ENCODE results near the gene SERBP1.
"Not testable (repeated sequence)": the region's sequence is repeated elsewhere in the genome, so short reads cannot be mapped to it uniquely, and the experiment has no call there.

Gene SERBP1

GRCh38 chr1:67460676-67461500 lies 30.7 kb upstream of the SERBP1 start:
- H3K27ac ChIP-seq (ENCODE audit: low read depth, low read length) = no peak overlapping the region
- no peaks in the 10 kb centered on the region for H3K4me1 ChIP-seq (ENCODE audit: insufficient read depth, low read length)
- H3K9me3 ChIP-seq (ENCODE audit: low read length) = no peaks in the 10 kb centered on the region
- H3K27me3 ChIP-seq (ENCODE audit: control insufficient read depth in 1 of 2, insufficient read depth in 2 of 2, low read length in 2 of 2) = no peaks in the 10 kb centered on the region
- no peak overlapping the region for H3K9ac ChIP-seq (ENCODE audit: low read length)
- H3K4me3 ChIP-seq (ENCODE audit: low read depth in 1 of 2, low read length in 2 of 2) = no peak overlapping the region
- H3K36me3 ChIP-seq (ENCODE audit: insufficient read depth, low read length) = no peaks in the 10 kb centered on the region

GRCh38 chr1:67459068-67459467 lies 28.9 kb upstream of the SERBP1 start:
- Histone ChIP-seq H3K36me3 (ENCODE audit: insufficient read depth, low read length) (no peaks in the 10 kb centered on the region), H3K4me3 (ENCODE audit: low read depth in 1 of 2, low read length in 2 of 2) (no peak overlapping the region), H3K27me3 (ENCODE audit: control insufficient read depth in 1 of 2, insufficient read depth in 2 of 2, low read length in 2 of 2) (no peaks in the 10 kb centered on the region), H3K9me3 (ENCODE audit: low read length) (no peaks in the 10 kb centered on the region), H3K4me1 (ENCODE audit: insufficient read depth, low read length) (no peaks in the 10 kb centered on the region), H3K27ac (ENCODE audit: low read depth, low read length) (no peak overlapping the region), H3K9ac (ENCODE audit: low read length) (no peak overlapping the region)

DNA sequence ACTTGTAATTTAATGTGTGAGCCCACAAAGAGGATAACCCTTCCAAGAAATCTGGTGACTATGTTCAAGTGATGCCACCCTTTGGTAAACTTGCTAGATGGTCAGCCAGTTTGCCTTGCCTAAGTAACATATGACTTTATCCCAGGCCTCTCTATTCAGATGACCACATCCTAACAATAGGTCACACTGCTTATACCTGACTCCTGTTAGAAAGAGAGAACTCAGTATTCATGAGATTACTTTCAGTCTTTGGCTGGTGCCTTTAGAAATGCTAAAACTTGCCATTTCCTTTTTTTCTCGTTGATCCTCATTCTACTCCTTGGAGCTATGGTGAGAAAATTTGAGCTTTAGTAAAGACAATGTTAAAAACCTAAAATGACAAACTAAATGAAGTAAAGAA lies 28.5 kb upstream of the SERBP1 start:
- Histone ChIP-seq H3K9me3 (ENCODE audit: low read length) (no peaks in the 10 kb centered on the region), H3K4me3 (ENCODE audit: low read depth in 1 of 2, low read length in 2 of 2) (no peak overlapping the region), H3K4me1 (ENCODE audit: insufficient read depth, low read length) (no peaks in the 10 kb centered on the region), H3K9ac (ENCODE audit: low read length) (no peak overlapping the region), H3K27ac (ENCODE audit: low read depth, low read length) (no peak overlapping the region), H3K27me3 (ENCODE audit: control insufficient read depth in 1 of 2, insufficient read depth in 2 of 2, low read length in 2 of 2) (no peaks in the 10 kb centered on the region), H3K36me3 (ENCODE audit: insufficient read depth, low read length) (no peaks in the 10 kb centered on the region)

GRCh38 chr1:67457247-67457646 lies 27.0 kb upstream of the SERBP1 start:
- H3K27me3 ChIP-seq (ENCODE audit: control insufficient read depth in 1 of 2, insufficient read depth in 2 of 2, low read length in 2 of 2) = no peaks in the 10 kb centered on the region
- no peaks in the 10 kb centered on the region for H3K36me3 ChIP-seq (ENCODE audit: insufficient read depth, low read length)
- no peaks in the 10 kb centered on the region for H3K9me3 ChIP-seq (ENCODE audit: low read length)
- no peak overlapping the region for H3K27ac ChIP-seq (ENCODE audit: low read depth, low read length)
- H3K9ac ChIP-seq (ENCODE audit: low read length) = no peak overlapping the region
- no peaks in the 10 kb centered on the region for H3K4me1 ChIP-seq (ENCODE audit: insufficient read depth, low read length)
- no peak overlapping the region for H3K4me3 ChIP-seq (ENCODE audit: low read depth in 1 of 2, low read length in 2 of 2)

- no peaks in the 10 kb centered on the region for H3K4me1 ChIP-seq (ENCODE audit: insufficient read depth, low read length)
- H3K27me3 ChIP-seq (ENCODE audit: control insufficient read depth in 1 of 2, insufficient read depth in 2 of 2, low read length in 2 of 2) = no peaks in the 10 kb centered on the region
- H3K27ac ChIP-seq (ENCODE audit: low read depth, low read length) = no peak overlapping the region
- H3K9me3 ChIP-seq (ENCODE audit: low read length) = no peaks in the 10 kb centered on the region
- no peak overlapping the region for H3K4me3 ChIP-seq (ENCODE audit: low read depth in 1 of 2, low read length in 2 of 2)
- H3K9ac ChIP-seq (ENCODE audit: low read length) = no peak overlapping the region
- H3K36me3 ChIP-seq (ENCODE audit: insufficient read depth, low read length) = no peaks in the 10 kb centered on the region
These were observed 21.6 kb upstream of the SERBP1 start for GRCh38 chr1:67451815-67452214.

DNA sequence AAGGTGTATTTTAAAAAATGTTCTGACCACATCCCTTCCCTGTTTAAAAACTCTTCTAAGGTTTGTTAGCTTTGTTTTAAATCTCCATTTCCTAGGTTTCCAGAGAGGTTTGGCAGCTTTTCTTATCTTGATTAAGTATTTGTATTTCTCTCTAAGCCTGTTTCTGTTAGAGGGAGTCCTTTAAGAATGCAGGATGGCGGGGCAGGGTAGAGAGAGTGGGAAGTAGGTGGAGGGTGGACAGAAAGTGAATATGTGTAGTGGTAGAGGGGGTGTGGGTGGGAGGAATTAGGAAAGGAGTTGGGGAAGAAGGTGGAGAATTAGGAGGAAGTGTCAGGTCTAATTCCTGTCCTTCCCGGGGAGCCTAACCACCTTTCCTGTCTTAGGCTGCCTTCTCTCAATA lies 21.2 kb upstream of the SERBP1 start:
- H3K9ac ChIP-seq (ENCODE audit: low read length) = no peak overlapping the region
- no peak overlapping the region for H3K4me3 ChIP-seq (ENCODE audit: low read depth in 1 of 2, low read length in 2 of 2)
- H3K36me3 ChIP-seq (ENCODE audit: insufficient read depth, low read length) = no peaks in the 10 kb centered on the region
- H3K27me3 ChIP-seq (ENCODE audit: control insufficient read depth in 1 of 2, insufficient read depth in 2 of 2, low read length in 2 of 2) = no peaks in the 10 kb centered on the region
- H3K4me1 ChIP-seq (ENCODE audit: insufficient read depth, low read length) = no peaks in the 10 kb centered on the region
- H3K27ac ChIP-seq (ENCODE audit: low read depth, low read length) = no peak overlapping the region
- no peaks in the 10 kb centered on the region for H3K9me3 ChIP-seq (ENCODE audit: low read length)

GRCh38 chr1:67446893-67447292 lies 16.7 kb upstream of the SERBP1 start:
- Histone ChIP-seq H3K4me1 (ENCODE audit: insufficient read depth, low read length) (no peaks in the 10 kb centered on the region), H3K27me3 (ENCODE audit: control insufficient read depth in 1 of 2, insufficient read depth in 2 of 2, low read length in 2 of 2) (no peaks in the 10 kb centered on the region), H3K36me3 (ENCODE audit: insufficient read depth, low read length) (no peaks in the 10 kb centered on the region), H3K27ac (ENCODE audit: low read depth, low read length) (no peak overlapping the region), H3K9ac (ENCODE audit: low read length) (no peak overlapping the region), H3K9me3 (ENCODE audit: low read length) (no peaks in the 10 kb centered on the region), H3K4me3 (ENCODE audit: low read depth in 1 of 2, low read length in 2 of 2) (no peak overlapping the region)

DNA sequence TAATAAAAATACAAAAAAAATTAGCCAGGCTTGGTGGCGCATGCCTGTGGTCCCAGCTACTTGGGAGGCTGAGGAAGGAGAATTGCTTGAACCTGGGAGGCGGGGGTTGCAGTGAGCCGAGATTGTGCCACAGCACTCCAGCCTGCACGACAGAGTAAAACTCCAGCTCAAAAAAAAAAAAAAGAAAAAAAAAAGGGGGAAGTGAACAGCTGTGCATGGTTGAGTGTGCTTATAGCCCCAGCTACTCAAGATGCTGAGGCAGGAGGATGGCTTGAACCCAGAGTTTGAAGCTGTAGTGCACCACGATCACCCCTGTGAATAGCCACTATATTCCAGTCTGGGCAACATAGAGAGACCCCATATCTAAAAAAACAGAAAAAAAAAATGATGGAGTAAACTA lies 15.8 kb upstream of the SERBP1 start:
- not testable (repeated sequence) for H3K27me3 ChIP-seq (ENCODE audit: control insufficient read depth in 1 of 2, insufficient read depth in 2 of 2, low read length in 2 of 2); H3K36me3 ChIP-seq (ENCODE audit: insufficient read depth, low read length); H3K9me3 ChIP-seq (ENCODE audit: low read length); H3K4me1 ChIP-seq (ENCODE audit: insufficient read depth, low read length); H3K9ac ChIP-seq (ENCODE audit: low read length); H3K4me3 ChIP-seq (ENCODE audit: low read depth in 1 of 2, low read length in 2 of 2); H3K27ac ChIP-seq (ENCODE audit: low read depth, low read length)

DNA sequence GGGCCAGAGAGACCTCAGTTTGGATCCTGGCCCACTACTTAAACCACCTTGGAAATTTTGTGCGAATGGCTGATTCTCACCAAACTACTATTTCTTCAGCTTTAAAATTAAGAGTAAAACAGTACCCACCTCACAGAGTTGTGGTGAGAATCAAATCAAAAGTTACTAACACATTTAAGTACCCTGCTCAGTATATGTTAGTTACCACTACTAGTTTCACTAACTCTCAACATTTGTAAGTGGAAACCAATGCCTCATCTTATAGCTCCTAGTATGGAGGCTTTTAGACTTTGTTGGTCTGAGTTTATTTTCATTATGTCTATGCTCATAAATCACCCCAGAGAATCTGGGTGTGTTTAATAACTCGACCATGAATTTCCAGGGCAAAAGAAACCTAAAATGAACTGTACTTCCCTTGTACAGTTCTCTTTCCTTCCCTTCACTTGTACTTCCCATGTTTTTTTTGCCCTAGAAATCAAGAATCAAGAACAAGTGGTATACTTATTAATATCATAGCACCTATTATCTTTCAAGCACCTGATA lies 11.6 kb upstream of the SERBP1 start:
- no peaks in the 10 kb centered on the region for H3K27me3 ChIP-seq (ENCODE audit: control insufficient read depth in 1 of 2, insufficient read depth in 2 of 2, low read length in 2 of 2)
- H3K36me3 ChIP-seq (ENCODE audit: insufficient read depth, low read length) = no peaks in the 10 kb centered on the region
- peaks cover 10% of the 10 kb centered on the region for H3K4me1 ChIP-seq (ENCODE audit: insufficient read depth, low read length)
- H3K9ac ChIP-seq (ENCODE audit: low read length) = no peak overlapping the region
- no peak overlapping the region for H3K4me3 ChIP-seq (ENCODE audit: low read depth in 1 of 2, low read length in 2 of 2)
- H3K27ac ChIP-seq (ENCODE audit: low read depth, low read length) = no peak overlapping the region
- H3K9me3 ChIP-seq (ENCODE audit: low read length) = no peaks in the 10 kb centered on the region

DNA sequence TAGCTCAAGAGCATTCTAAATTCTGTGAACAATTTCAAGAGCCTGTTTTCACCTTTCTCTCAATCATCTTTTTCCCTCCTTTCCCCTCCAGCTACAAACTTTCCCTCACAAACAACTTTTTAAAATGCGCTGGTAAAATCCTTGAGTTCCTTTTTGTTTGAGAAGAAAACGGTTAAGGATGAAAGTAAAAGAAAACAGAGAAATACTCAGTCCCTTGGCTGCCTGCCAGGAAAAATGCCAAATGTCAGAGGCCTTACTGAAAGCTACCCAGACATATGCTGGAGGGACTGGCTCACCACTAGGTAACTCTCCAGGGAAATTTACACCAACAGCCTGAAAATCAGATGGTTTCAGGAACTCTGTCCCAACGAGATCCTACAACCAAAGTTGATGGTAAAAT lies 11.0 kb upstream of the SERBP1 start:
- no peaks in the 10 kb centered on the region for H3K36me3 ChIP-seq (ENCODE audit: insufficient read depth, low read length)
- H3K27ac ChIP-seq (ENCODE audit: low read depth, low read length) = no peak overlapping the region
- H3K9ac ChIP-seq (ENCODE audit: low read length) = peak overlapping the region; percentile 24

DNA sequence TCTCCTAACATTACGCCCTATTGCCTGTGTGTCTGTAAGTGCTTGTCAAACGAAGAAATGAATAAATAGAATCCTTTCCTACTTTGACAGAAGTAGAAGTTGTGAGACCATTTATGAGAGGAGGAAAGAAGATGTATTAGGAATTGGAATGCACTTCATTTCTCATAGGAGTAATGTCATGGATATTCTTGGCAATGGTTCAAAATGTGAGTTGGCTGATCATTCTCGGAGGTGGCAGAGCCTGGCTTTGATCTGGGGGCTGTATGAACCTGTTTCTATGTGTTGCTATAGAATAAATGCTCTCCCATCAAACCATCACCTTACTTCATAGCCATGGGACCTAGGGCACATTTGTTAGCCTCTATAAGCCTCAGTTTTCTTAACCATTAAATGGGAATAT lies 10.1 kb upstream of the SERBP1 start:
- H3K4me3 ChIP-seq (ENCODE audit: low read depth in 1 of 2, low read length in 2 of 2) = no peak overlapping the region
- H3K9me3 ChIP-seq (ENCODE audit: low read length) = no peaks in the 10 kb centered on the region
- no peak overlapping the region for H3K9ac ChIP-seq (ENCODE audit: low read length)
- no peak overlapping the region for H3K27ac ChIP-seq (ENCODE audit: low read depth, low read length)
- H3K27me3 ChIP-seq (ENCODE audit: control insufficient read depth in 1 of 2, insufficient read depth in 2 of 2, low read length in 2 of 2) = no peaks in the 10 kb centered on the region
- H3K4me1 ChIP-seq (ENCODE audit: insufficient read depth, low read length) = peaks cover 10% of the 10 kb centered on the region
- H3K36me3 ChIP-seq (ENCODE audit: insufficient read depth, low read length) = no peaks in the 10 kb centered on the region

More for the DNA sequence above, 11.0 kb upstream of the SERBP1 start:
- Histone ChIP-seq H3K9me3 (ENCODE audit: low read length) (no peaks in the 10 kb centered on the region), H3K27me3 (ENCODE audit: control insufficient read depth in 1 of 2, insufficient read depth in 2 of 2, low read length in 2 of 2) (no peaks in the 10 kb centered on the region), H3K4me1 (ENCODE audit: insufficient read depth, low read length) (peaks cover 10% of the 10 kb centered on the region), H3K4me3 (ENCODE audit: low read depth in 1 of 2, low read length in 2 of 2) (no peak overlapping the region)

Measured in muscle layer of colon (tissue), 2 donors.